Non-pigmented ciliary epithelial cell (primary cell): ENCODE data around the gene MT1F.

Experiments used
- DNase-seq: peaks from one replicate; pipeline ENCODE4 v3.0.0-alpha.2; 2010; ENCODE audit warnings: low read depth

The MT1F gene

DNA sequence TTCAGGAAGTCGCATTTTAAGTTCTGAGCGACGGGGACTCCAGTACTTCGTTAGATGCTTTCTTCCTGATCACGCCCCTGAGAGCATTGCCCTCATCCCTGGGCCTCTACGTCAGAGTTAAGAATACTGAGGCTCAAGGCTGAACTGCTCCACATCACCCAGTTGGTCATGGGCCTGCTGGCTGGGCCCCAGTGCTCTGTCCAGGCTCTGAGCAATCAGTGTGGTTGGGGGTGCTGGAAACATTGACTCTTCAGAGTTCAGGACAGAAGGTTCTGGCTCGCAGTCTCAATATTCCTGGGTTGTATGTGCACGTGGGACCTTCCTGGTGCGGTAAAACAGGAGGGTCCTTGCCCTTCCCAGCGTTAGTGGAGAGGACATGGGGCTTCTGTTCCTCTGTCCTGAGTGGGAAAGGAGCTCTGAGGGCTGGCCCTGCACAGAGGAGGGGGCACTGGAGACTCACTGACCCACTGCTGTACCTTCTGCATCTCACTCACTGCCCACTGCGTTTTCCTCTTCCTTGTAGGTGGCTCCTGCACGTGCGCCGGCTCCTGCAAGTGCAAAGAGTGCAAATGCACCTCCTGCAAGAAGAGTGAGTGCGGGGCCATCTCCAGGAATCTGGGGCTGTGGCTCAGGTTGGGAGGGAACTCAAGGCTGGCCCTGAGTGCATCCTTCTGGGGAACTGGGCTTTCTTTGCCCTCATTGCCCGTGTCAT, 31.7 kb upstream of the MT1F start:
- DNase-seq = no peak

DNA sequence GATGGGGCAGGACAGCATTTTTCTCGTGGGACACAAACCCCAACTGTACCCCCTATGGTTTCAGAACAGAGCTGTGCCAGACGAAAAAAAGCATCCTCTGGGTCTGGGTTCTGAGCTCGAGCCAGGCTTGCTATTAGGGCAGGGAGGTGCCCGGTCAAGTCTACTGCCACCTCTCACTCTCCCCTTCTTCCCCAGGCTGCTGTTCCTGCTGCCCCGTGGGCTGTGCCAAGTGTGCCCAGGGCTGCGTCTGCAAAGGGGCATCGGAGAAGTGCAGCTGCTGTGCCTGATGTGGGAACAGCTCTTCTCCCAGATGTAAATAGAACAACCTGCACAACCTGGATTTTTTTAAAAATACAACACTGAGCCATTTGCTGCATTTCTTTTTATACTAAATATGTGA, 31.1 kb upstream of the MT1F start:
- no peak for DNase-seq

DNA sequence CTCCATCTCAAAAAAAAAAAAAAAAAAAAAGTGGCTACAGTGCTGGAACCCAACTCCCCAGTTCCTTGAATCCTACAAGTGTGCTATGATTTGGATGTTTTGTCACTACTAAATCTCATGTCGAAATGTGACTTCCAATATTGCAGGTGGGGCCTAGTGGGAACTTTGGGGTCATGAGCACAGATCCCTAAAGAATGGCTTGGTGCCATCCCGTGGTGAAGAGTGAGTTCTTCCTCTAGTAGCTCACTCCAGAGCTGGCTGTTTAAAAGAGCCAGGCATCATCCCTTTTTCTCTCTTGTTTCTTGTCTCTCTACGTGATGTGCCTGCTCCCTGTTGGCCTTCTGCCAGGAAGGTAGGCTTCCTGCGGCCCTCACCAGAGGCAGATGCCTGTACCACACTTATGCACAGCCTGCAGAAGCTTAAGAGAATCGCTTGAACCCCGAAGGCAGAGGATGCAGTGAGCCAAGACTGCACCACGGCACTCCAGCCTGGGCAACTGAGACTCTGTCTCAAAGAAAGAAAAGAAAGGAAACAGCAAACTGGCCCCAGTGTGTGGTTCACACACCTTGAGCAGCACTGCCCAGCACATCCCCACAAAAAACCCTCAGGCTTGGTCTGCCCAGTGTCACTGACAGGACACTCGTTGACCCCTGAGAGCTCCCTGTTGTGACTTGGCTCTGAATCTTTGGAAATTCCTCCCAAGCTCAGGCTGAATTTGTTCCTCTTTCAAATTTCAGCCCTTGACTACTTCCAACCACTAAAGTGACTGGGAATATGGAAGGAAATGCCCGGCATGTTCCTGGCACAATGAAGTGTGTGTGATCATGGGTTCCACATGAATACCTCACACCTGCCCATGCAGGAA, 29.0 kb upstream of the MT1F start:
- no peak for DNase-seq

DNA sequence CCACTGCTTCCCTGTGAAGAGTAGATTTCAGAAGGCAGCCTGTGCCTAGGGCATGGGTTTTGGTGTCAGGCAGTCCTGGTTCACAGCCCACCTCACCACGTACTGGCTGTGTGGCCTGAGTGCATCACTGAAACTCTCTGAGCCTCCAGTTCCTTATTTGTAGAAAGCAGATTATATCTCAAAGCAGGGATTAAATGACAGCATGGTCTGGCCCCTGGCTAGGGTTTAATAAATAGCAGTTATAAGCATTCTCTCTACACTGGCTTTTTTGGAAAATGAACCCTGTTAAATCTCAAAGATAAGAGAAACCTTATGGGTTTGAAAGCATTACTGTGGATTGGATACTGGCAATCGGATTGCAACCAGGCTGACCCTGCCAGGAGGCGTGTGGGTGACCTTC, 28.2 kb upstream of the MT1F start:
- no peak for DNase-seq

DNA sequence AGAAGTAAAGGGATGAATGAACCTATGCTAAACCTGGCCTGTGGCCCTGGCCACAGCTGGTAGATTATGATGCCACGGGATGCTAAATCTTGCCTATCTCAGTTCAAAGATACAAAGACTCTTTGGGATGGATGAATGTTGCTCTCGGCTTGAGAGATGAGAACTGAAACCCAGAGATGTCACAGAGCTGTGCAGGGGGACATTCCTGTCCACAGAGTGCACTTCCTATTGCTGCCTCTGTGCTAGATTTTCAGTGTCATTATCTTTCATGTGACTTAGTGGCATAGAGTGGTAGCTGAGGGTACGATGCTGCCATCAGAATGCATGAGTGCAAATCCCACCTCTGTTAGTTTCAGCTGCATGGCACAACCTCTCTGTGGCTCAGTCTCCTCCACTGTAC, 27.6 kb upstream of the MT1F start:
- no peak for DNase-seq

DNA sequence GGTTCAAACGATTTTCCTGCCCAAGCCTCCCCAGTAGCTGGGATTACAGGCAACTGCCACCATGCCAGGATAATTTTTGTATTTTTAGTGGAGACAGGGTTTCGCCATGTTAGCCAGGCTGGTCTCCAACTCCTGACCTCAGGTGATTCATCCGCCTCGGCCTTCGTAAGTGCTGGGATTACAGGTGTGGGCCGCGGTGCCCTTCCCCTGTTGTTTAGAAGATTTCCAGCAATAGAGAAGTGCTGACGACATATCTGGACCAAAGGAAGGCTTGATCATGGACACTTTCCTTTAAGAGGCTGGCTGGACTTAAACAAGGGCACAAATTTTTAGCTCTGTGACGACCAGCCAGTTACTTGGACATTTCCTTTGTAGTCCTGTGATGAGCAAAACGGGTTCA, 26.6 kb upstream of the MT1F start:
- DNase-seq = no peak

DNA sequence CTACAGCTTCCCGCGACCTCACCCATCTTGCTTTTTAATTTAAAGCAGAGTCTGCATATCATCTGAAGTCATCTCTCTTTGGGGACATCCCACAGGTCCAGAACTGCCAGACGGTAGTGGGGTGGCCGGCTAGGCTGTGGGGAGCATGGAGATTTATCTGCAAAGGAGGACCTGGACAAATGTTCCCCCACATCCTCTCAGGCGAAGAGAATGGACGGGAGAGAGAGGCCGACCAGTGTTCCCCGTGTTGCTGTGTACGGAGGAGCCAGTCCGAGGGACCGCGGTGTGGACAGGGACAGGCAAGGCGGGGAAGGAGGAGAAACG, 26.0 kb upstream of the MT1F start:
- no peak for DNase-seq

DNA sequence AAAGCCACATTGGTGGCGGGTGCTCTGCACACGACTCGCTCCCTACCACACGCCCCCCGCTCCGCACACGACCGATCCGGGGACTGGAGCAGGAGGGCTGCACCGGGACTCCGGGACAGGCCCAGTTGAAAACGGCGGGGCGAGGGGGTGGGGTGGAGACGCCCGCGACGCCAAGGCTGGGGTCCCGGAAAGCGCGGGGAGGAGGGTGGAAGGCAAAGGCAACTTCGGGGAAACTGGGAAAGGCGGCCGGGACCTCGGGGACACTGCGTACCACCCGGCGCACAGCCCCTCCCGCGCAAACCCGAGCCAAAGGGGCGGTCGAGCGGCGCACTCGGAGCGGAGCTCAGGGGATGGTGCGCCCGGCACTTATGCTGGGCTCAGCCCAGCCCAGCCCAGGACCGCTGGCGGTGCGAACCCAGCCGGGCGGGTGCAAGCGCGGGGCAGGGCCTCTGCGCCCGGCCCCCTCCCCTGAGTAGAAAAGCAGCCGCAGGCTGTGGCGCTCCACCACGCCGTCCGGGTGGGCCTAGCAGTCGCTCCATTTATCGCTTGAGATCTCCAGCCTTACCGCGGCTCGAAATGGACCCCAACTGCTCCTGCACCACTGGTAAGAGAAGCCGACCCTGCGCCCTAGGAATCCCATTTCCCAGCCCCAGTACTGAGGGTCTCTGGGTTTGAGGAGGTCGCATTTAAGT, 25.5 kb upstream of the MT1F start, which contains the start of gene MT1M:
Gene MT1M, plus strand, starts transcription at position 504 of the 692 bp plus-strand sequence. Its CDS starts 73 bp downstream, at position 577.
- DNase-seq = no peak

DNA sequence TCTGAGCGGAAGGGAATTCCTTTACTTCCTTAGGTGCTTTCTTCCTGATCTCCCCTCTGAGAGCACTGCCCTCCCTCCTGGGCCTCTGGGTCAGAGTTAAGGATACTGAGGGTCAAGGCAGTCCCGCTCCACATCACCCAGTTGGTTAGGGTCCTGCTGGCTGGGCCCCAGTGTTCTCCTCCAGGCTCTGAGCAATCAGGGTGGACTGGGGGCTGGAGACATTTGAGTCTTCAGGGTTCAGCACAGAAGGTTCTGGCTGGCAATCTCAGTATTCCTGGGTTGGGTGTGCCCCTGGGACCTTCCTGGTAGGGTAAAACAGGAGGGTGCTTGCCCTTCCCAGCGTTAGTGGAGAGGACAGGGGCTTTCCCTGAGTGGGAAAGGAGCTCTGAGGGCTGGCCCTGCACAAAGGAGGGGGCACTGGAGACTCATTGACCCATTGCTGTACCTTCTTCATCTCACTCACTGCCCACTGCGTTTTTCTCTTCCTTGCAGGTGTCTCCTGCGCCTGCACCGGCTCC, 24.9 kb upstream of the MT1F start:
- DNase-seq = no peak

DNA sequence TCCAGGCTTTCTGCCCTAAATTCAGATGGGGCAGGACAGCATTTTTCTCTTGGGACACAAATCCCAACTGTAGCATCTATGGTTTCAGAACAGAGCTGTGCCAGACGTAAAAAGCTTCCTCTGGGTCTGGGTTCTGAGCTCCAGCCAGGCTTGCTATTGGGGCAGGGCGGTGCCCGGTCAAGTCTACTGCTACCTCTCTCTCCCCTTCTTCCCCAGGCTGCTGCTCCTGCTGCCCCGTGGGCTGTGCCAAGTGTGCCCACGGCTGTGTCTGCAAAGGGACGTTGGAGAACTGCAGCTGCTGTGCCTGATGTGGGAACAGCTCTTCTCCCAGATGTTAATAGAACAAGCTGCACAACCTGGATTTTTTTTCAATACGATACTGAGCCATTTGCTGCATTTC, 24.2 kb upstream of the MT1F start:
- no peak for DNase-seq

DNA sequence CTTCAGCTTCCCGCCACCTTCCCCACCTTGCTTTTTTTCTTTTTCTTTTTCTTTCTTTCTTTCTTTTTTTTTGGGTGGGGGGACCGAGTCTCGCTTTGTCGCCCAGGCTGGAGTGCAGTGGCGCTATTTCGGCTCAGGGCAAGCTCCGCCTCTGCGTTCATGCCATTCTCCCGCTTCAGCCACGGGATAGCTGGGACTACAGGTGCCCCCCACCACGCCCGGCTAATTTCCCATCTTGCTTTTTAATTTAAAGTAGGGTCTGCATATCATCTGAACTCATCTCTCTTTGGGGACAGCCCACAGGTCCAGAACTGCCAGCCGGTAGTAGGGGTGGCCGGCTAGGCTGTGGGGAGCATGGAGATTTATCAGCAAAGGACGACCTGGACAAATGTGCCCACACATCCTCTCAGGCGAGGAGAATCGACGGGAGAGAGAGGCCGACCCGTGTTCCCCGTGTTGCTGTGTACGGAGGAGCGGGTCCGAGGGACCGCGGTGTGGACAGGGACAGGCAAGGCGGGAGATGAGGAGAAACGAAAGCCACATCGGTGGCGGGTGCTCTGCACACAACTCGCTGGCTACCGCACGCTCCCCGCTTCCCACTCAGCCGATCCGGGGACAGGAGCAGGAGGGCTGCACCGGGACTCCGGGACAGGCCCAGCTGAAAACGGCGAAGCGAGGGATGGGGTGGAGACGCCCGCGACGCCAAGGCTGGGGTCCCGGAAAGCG, 22.9 kb upstream of the MT1F start:
- DNase-seq = no peak

DNA sequence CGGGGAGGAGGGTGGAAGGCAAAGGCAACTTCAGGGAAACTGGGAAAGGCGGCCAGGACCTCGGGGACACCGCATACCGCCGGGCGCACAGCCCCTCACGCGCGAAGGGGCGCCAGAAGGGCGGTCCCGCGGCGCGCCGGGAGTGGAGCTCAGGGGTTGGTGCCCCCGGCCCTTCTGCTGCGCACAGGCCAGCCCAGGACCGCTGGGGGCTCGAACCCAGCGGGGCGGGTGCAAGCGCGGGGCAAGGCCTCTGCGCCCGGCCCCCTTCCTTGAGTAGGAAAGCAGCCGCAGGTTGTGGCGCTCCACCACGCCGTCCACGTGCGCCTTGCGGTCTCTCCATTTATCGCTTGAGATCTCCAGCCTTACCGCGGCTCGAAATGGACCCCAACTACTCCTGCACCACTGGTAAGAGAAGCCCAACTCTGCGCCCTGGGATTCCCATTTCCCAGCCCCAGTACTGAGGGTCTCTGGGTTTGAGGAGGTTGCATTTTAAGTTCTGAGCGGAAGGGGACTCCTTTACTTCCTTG, 22.3 kb upstream of the MT1F start:
- DNase-seq = no peak

DNA sequence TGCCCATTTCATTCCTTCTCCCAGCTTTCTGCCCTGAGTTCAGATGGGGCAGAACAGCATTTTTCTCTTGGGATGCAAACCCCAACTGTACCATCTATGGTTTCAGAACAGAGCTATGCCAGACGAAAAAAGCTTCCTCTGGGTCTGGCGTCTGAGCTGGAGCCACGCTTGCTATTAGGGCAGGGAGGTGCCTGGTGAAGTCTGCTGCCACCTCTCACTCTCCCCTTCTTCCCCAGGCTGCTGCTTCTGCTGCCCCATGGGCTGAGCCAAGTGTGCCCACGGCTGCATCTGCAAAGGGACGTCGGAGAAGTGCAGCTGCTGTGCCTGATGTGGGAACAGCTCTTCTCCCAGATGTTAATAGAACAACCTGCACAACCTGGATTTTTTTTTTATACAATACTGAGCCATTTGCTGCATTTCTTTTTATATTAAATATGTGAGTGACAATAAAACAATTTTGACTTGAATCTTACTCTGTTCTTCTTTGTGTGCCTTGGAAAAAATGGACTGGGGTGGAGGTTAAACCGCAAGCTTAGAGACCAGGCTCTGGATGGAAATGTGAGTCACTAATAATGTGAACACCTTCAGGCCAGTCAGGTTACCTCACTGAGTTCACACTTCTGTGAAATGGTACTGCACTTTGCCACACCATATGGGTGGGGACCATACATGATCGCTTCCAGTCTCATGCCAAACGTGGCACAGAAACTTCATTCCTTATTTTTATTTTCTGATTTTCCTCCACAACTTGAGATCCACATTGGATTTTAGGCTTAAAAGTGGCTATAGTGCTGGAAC, 20.9 kb upstream of the MT1F start:
- no peak for DNase-seq

DNA sequence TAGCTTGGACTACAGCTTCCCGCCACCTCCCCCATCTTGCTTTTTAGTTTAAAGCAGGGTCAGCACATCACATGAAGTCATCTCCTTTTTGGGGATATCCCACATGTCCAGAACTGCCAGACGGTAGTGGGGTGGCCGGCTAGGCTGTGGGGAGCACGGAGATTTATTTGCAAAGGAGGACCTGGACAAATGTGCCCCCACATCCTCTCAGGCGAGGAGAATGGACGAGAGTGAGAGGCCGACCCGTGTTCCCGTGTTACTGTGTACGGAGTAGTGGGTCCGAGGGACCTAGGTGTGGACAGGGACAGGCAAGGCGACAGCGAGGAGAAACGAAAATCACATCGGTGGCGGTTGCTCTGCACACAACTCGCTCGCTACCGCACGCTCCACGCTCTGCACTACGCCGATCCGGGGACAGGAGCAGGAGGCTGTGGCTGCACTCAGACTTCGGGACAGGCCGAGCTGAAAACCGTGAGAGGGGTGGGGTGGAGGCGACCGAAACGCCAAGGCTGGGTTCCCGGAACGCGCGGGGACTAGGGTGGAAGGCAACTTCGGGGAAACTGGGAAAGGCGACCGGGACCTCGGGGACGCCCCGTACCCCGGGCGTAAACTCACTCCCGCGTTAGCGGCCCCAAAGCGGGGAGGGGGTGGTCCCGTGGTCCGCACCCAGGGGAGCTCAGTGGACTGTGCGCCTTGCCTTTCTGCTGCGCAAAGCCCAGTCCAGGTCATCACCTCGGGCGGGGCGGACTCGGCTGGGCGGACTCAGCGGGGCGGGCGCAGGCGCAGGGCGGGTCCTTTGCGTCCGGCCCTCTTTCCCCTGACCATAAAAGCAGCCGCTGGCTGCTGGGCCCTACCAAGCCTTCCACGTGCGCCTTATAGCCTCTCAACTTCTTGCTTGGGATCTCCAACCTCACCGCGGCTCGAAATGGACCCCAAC, 19.7 kb upstream of the MT1F start, which contains the start of gene MT1A:
Gene MT1A, plus strand, starts transcription at position 853 of the 937 bp plus-strand sequence. Its CDS starts 73 bp downstream, at position 926.
- no peak for DNase-seq

DNA sequence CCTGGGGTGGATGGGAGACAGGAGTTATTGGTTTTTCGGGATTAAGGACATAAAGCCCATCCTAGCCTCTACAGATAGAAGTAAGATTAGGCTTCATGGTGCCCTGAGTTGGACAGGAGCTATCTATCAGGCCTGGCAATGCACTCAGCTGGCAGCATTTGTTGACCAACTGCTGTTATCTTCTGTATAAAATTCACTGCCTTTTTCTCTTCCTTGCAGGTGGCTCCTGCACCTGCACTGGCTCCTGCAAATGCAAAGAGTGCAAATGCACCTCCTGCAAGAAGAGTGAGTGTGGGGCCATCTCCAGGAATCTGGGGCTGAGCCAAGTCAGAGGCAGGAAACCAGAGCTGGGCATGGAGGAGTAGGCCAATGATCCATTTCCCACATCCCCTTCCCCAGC, 18.7 kb upstream of the MT1F start:
- no peak for DNase-seq

DNA sequence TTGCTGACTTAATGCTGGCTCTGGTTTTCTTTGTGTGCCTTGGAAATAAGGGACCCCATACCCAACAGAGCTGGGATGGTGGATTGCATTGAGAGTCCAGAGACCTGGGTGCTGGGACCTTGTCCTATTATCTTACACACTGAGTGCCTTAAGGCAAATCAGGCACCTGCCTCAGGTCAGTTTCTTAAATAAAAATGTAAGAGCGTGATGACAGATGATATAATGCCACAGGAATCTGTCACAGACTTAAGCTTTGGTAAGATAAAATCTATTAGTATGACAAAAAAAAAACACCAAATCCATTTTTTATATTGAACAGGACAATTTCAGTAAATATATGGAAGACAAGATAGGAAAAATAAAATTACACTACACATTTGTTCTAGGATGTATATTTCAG, 17.7 kb upstream of the MT1F start:
- DNase-seq = no peak

DNA sequence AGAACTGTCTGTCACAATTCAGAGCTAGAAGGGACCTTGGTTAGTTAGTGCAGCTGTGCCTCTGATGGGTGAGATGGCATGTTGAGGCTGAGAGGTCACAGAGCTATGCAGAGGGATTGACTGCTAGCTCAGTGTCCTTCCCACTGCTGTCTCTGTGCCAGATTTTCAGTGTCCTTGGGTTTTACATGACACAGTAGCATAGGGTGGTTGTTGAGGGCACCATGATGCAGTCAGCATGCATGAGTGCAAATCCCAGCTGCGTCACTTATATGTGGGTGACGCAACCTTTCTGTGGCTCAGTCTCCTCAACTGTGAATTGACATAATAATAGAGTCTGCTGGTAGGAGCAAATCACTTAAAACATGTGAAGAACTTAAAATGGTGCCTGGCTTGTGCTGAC, 16.6 kb upstream of the MT1F start:
- DNase-seq = no peak

DNA sequence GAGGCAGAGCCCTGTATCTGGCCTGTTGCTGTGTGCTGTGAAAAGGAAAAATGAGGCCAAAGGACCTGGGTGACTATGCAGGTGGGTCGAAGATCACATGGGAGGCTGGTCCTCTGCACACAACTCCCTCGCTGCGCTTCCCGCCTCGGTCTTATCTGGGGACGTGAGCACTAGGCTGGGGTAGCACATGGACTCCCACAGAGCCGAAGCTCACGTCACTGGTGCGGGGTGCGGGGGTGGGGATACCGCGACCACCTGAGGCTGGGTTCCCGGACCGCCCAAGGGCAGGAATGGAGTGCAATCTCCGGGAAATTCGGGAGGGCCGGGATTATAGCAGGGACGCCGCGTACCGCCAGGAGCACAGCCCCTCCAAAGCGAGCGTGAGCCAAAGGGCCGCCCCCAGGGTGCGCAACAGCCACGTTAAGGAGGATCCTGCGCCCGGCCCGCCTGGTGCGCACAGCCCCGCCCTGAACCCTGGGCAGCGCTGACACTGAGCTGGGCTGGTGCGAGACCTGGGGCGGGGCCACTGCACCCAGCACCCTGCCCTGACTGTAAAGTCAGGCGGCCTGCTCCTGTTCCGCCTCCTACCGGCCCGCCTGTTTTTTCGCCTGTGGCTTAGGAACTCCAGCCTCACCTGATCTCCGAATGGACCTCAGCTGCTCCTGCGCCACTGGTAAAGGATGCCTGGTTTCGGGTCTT, 14.5 kb upstream of the MT1F start:
- DNase-seq = no peak

DNA sequence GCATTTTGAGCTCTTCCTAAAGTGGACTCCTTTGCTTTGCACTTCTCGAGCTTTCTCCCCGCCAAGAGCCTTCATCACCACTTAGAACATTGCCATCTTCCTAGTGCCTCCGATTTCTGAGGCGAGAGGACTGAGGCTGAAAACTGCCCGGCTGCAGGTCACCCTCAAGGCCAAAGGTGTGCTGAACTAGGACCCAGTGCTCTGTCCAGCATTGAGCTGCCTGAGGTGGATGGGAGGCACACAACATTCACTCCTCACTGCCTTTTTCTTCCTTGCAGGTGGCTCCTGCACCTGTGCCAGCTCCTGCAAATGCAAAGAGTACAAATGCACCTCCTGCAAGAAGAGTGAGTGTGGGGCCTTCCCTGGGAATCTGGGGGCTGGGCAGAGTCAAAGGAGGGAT, 13.9 kb upstream of the MT1F start:
- DNase-seq = no peak
